IMR-90 (cell line): ENCODE measurements around the gene TMEM205. TPM values are rescaled to one million over a fixed set of nuclear protein-coding genes. Genes with fewer than 3 reads are reported as not detected.
A peak's percentile ranks its signal among the peaks of the same experiment; 100 is the strongest.

Experiments used
- ATAC-seq: fragments of 200-7000 bp; cut with Tn5 transposase; 2 replicates; pipeline ENCODE4 v1.9.1; 2020; ENCODE audit warnings: low read depth, mild to moderate bottlenecking, moderate library complexity
- BruUV-seq: library from RNA; stranded (reverse); fragments of 400-500 nt; replicated peaks from 2 replicates; lab custom pipeline; 2021; lab: Mats Ljungman, UMichigan
- CTCF ChIA-PET: fragments of 300-600 bp; formaldehyde crosslinking; extraction: SDS; loops from one replicate; lab custom pipeline; 2021; ENCODE audit warnings: antibody characterized with exemption; lab: Yijun Ruan, JAX
- POLR2A ChIA-PET: fragments of 300-600 bp; sonication (Branson Sonifier 250); formaldehyde crosslinking; loops from one replicate; lab custom pipeline; 2022; ENCODE audit warnings: antibody characterized with exemption; ENCODE audit not compliant: unreplicated experiment; lab: Charles Lee
- DNase-seq: peaks from one replicate; pipeline ENCODE4 v3.0.0; 2013
- H2AFZ ChIP-seq: replicated peaks from 2 replicates; pipeline ENCODE3; 2013; ENCODE audit warnings: low read length, mild to moderate bottlenecking; ENCODE audit not compliant: poor library complexity
- H2AK5ac ChIP-seq: 2 replicates; pipeline ENCODE4 v1.6.1; 2013; ENCODE audit warnings: low read depth, low read length, inconsistent platforms
- H2AK9ac ChIP-seq: replicated peaks from 2 replicates; pipeline ENCODE3; 2013; ENCODE audit warnings: mild to moderate bottlenecking, low read depth, low read length, moderate library complexity; ENCODE audit not compliant: poor library complexity
- H2BK120ac ChIP-seq: 2 replicates; pipeline ENCODE4 v1.6.1; 2013; ENCODE audit warnings: low read depth, low read length, inconsistent platforms
- H2BK15ac ChIP-seq: 3 replicates; pipeline ENCODE4 v1.6.1; 2013; ENCODE audit warnings: low read depth, low read length, inconsistent platforms
- H2BK20ac ChIP-seq: 2 replicates; pipeline ENCODE4 v1.6.1; 2013; ENCODE audit warnings: low read depth, mild to moderate bottlenecking, inconsistent platforms, low read length, moderate library complexity
- H2BK5ac ChIP-seq: 2 replicates; pipeline ENCODE4 v1.6.1; 2013; ENCODE audit warnings: mild to moderate bottlenecking, low read depth, low read length, inconsistent platforms; ENCODE audit not compliant: poor library complexity, severe bottlenecking
- H3K14ac ChIP-seq: replicated peaks from 2 replicates; pipeline ENCODE4 v1.6.1; 2013; ENCODE audit warnings: low read depth, low read length, inconsistent platforms
- H3K18ac ChIP-seq: 2 replicates; pipeline ENCODE4 v1.6.1; 2013; ENCODE audit warnings: low read depth, low read length, control low read depth
- H3K23ac ChIP-seq: 2 replicates; pipeline ENCODE4 v1.6.1; 2013; ENCODE audit warnings: low read depth, low read length, inconsistent platforms
- H3K27ac ChIP-seq: 2 replicates; pipeline ENCODE4 v1.5.1; 2013; ENCODE audit warnings: mild to moderate bottlenecking, control low read depth, low read length; ENCODE audit not compliant: insufficient read depth
- H3K27me3 ChIP-seq: 2 replicates; pipeline ENCODE4 v1.6.1; 2013; ENCODE audit warnings: low read length; ENCODE audit not compliant: control insufficient read depth, insufficient read depth
- H3K36me3 ChIP-seq: 2 replicates; pipeline ENCODE4 v1.6.1; 2013; ENCODE audit warnings: low read length, mixed read lengths; ENCODE audit not compliant: control insufficient read depth, insufficient read depth
- H3K4ac ChIP-seq: 2 replicates; pipeline ENCODE4 v1.6.1; 2013; ENCODE audit warnings: low read depth, low read length, inconsistent platforms
- H3K4me1 ChIP-seq: 2 replicates; pipeline ENCODE4 v1.6.1; 2013; ENCODE audit warnings: low read length, mixed read lengths; ENCODE audit not compliant: control insufficient read depth, insufficient read depth
- H3K4me2 ChIP-seq: 2 replicates; pipeline ENCODE4 v1.6.1; 2013; ENCODE audit warnings: low read depth, mild to moderate bottlenecking, control low read depth, low read length, moderate library complexity
- H3K4me3 ChIP-seq: 2 replicates; pipeline ENCODE4 v1.5.1; 2013; ENCODE audit warnings: low read depth, mild to moderate bottlenecking, control low read depth, low read length, moderate library complexity; ENCODE audit not compliant: insufficient read depth
- H3K56ac ChIP-seq: 2 replicates; pipeline ENCODE4 v1.6.1; 2013; ENCODE audit warnings: low read length, inconsistent platforms; ENCODE audit not compliant: insufficient read depth; ENCODE audit errors: extremely low read depth
- H3K79me1 ChIP-seq, 2 experiments: 2 replicates each; pipeline ENCODE4 v1.6.1; 2013; ENCODE audit warnings: low read length in 2 of 2, inconsistent platforms in 1 of 2, low read depth in 1 of 2
- H3K9ac ChIP-seq: 2 replicates; pipeline ENCODE4 v1.6.1; 2013; ENCODE audit warnings: low read depth, low read length, control low read depth
- H3K9me1 ChIP-seq: 2 replicates; pipeline ENCODE4 v1.6.1; 2013; ENCODE audit warnings: low read length, inconsistent platforms; ENCODE audit not compliant: insufficient read depth
- H3K9me3 ChIP-seq: 2 replicates; pipeline ENCODE4 v1.6.1; 2013; ENCODE audit warnings: low read length; ENCODE audit not compliant: control insufficient read depth, insufficient read depth
- H4K20me1 ChIP-seq: 2 replicates; pipeline ENCODE4 v1.6.1; 2013; ENCODE audit warnings: low read length, inconsistent platforms; ENCODE audit not compliant: insufficient read depth
- H4K5ac ChIP-seq: 2 replicates; pipeline ENCODE4 v1.6.1; 2013; ENCODE audit warnings: mild to moderate bottlenecking, low read depth, low read length, control low read depth
- H4K8ac ChIP-seq, 2 experiments: 2 replicates each; pipeline ENCODE4 v1.6.1; 2013; ENCODE audit warnings: low read depth in 2 of 2, low read length in 2 of 2, control low read depth in 1 of 2, inconsistent platforms in 1 of 2
- H4K91ac ChIP-seq: 2 replicates; pipeline ENCODE4 v1.6.1; 2013; ENCODE audit warnings: low read depth, low read length, inconsistent platforms; ENCODE audit not compliant: insufficient read depth
- CHD1 ChIP-seq: IDR thresholded peaks from 2 replicates; pipeline ENCODE4 v1.6.1; 2012; ENCODE audit warnings: low read depth, low read length, improper control_type of control experiment
- CTCF ChIP-seq: conservative IDR thresholded peaks from 2 replicates; pipeline ENCODE4 v1.5.1; 2012; ENCODE audit warnings: mild to moderate bottlenecking, low read depth, low read length, improper control_type of control experiment
- ELK1 ChIP-seq: fragments of 150-350 bp; IDR thresholded peaks from 2 replicates; pipeline ENCODE4 v1.6.1; 2016; ENCODE audit warnings: low read depth, mild to moderate bottlenecking, low read length, moderate library complexity, borderline replicate concordance
- FOS ChIP-seq: fragments of 150-350 bp; IDR thresholded peaks from 2 replicates; pipeline ENCODE4 v1.6.1; 2016; ENCODE audit warnings: low read depth, low read length
- MAZ ChIP-seq: IDR thresholded peaks from 2 replicates; pipeline ENCODE4 v1.6.1; 2012; ENCODE audit warnings: low read depth, mild to moderate bottlenecking, low read length, improper control_type of control experiment, moderate library complexity, borderline replicate concordance
- MXI1 ChIP-seq: IDR thresholded peaks from 2 replicates; pipeline ENCODE4 v1.6.1; 2012; ENCODE audit warnings: low read depth, mild to moderate bottlenecking, low read length, moderate library complexity, borderline replicate concordance
- NFE2L2 ChIP-seq: fragments of 150-350 bp; IDR thresholded peaks from 2 replicates; pipeline ENCODE4 v1.6.1; 2016; ENCODE audit warnings: low read depth, mild to moderate bottlenecking, low read length
- POLR2A ChIP-seq: IDR thresholded peaks from 2 replicates; pipeline ENCODE4 v1.6.1; 2012; ENCODE audit warnings: mild to moderate bottlenecking, low read depth, low read length
- RAD21 ChIP-seq: IDR thresholded peaks from 2 replicates; pipeline ENCODE4 v1.6.1; 2012; ENCODE audit warnings: low read length, improper control_type of control experiment
- RCOR1 ChIP-seq: IDR thresholded peaks from 2 replicates; pipeline ENCODE4 v1.6.1; 2012; ENCODE audit warnings: mild to moderate bottlenecking, low read length, improper control_type of control experiment; ENCODE audit not compliant: insufficient replicate concordance
- WGBS, 2 experiments: methylation state at CpG; one replicate each; pipeline versions ENCODE4 v1.1.5 to v1.1.7; 2013; ENCODE audit warnings: missing lambda C conversion rate in 2 of 2; ENCODE audit not compliant: insufficient read length in 1 of 2; ENCODE audit errors: extremely low coverage in 2 of 2; 5-methylcytosine and 5-hydroxymethylcytosine counted together
- dilution Hi-C: fragments of 300-500 bp; cut with HindIII; formaldehyde crosslinking; loops from one replicate; pipeline ENCODE4 v1.14.3; 2018; ENCODE audit warnings: low sequenced_read_pairs; ENCODE audit not compliant: unreplicated experiment
- in situ Hi-C: fragments of 300-500 bp; cut with MboI; formaldehyde crosslinking; loops from 3 replicates; pipeline ENCODE4 v1.14.3; 2019; ENCODE audit warnings: low sequenced_read_pairs, inconsistent platforms, mixed read lengths
- intact Hi-C: fragments of 100-400 bp; cut with micrococcal nuclease; formaldehyde crosslinking; loops from 2 replicates; pipeline ENCODE4 v1.10.0; 2022
- polyA plus RNA-seq, 3 experiments: library from polyadenylated mRNA; depleted of rRNA; stranded (reverse); fragments of >200 nt; gene quantifications; 2 replicates each; pipeline ENCODE4 v1.2.3, GENCODE V29; 2012; ENCODE audit warnings: low replicate concordance in 1 of 3
- total RNA-seq: library from RNA; depleted of rRNA; stranded (reverse); fragments of >200 nt; gene quantifications from 2 replicates; pipeline ENCODE4 v1.2.3, GENCODE V29; 2012

Gene TMEM205
- total and polyA plus RNA-seq, 2 of the 4 experiments (the other 2 are of a cell fraction) = 110 to 136 TPM

- no peak for ATAC-seq
- intact Hi-C loops (no loop called here), in situ Hi-C loops (no loop called here)
Measured at GRCh38 chr19:11321191-11322126, 24.6 kb downstream of the TMEM205 start.

More at GRCh38 chr19:11321191-11322126, 24.6 kb downstream of the TMEM205 start:
- no peak for DNase-seq
- Histone ChIP-seq H2BK15ac (no peak overlapping the region), H3K18ac (no peak overlapping the region), H4K91ac (no peak overlapping the region), H3K4me2 (no peak overlapping the region), H2BK5ac (no peak overlapping the region), H3K27ac (no peak overlapping the region), H3K4ac (no peak overlapping the region), H2AK5ac (peak overlapping the region; percentile 15; the same call in 1 of the 2 replicates), H3K4me3 (no peak overlapping the region), H2AK9ac (no peak overlapping the region), H4K20me1 (no peaks in the 10 kb centered on the region), H3K56ac (no peak overlapping the region), H4K8ac (no peak overlapping the region), H3K23ac (no peak overlapping the region), H3K14ac (no peak overlapping the region), H2BK120ac (no peak overlapping the region), H3K79me1 (no peaks in the 10 kb centered on the region), H4K5ac (no peak overlapping the region), H3K9me3 (no peaks in the 10 kb centered on the region), H3K9ac (no peak overlapping the region), H3K27me3 (no peaks in the 10 kb centered on the region), H3K4me1 (peaks cover 12% of the 10 kb centered on the region), H2AFZ (no peak overlapping the region), H2BK20ac (no peak overlapping the region), H3K9me1 (peaks cover 10% of the 10 kb centered on the region), H3K36me3 (peaks cover 1% of the 10 kb centered on the region; the same call in 1 of the 2 replicates)
- TF ChIP-seq RCOR1 (no peak), MXI1 (no peak), CTCF (no peak), NFE2L2 (no peak), RAD21 (no peak), FOS (no peak), ELK1 (no peak), POLR2A (no peak), CHD1 (no peak), MAZ (no peak)
- BruUV-seq = no TSS peak
- POLR2A ChIA-PET = no interaction called here
- CTCF ChIA-PET = no interaction called here
- dilution Hi-C loops = no loop called here
- WGBS, 2 experiments = 96% methylated on average over 3 of the region's 14 CpGs; no CpG with 5 or more reads in 1 of the 2 experiments
